Breast epithelium (tissue), 4 donors: ENCODE measurements around the gene MTG1. TPM values are rescaled to one million over a fixed set of nuclear protein-coding genes. Genes with fewer than 3 reads are reported as not detected.

ENCODE experiments used
- DNase-seq, 2 donors: peaks; one replicate each; pipeline ENCODE4 v3.0.0-alpha.2; 2019; ENCODE audit warnings: low spot score in 2 of 2
- H3K27ac ChIP-seq, 2 donors: fragments of 200-600 bp; sonication (generic) in 1 of 2; one replicate each; pipeline ENCODE4 v1.5.1; 2016 to 2019; ENCODE audit warnings: mild to moderate bottlenecking in 1 of 2
- H3K27me3 ChIP-seq, 2 donors: fragments of 200-600 bp; sonication (generic) in 1 of 2; one replicate each; pipeline versions ENCODE4 v1.5.1 to v1.6.0; 2017 to 2019; ENCODE audit warnings: control low read depth in 1 of 2, mild to moderate bottlenecking in 1 of 2
- H3K36me3 ChIP-seq: fragments of 200-600 bp; one replicate; pipeline ENCODE4 v1.5.1; 2019
- H3K4me1 ChIP-seq, 2 donors: fragments of 200-600 bp; sonication (generic); one replicate each; pipeline ENCODE4 v1.5.1; 2016 to 2019; ENCODE audit warnings: control low read depth in 1 of 2
- H3K4me3 ChIP-seq, 3 donors: fragments of 200-600 bp; sonication (generic); 1 replicate in 2 of 3; 2 replicates in 1 of 3; pipeline ENCODE4 v1.5.1; 2016 to 2019; ENCODE audit warnings: mild to moderate bottlenecking in 3 of 3, moderate library complexity in 2 of 3
- H3K9me3 ChIP-seq, 2 donors: fragments of 200-600 bp; sonication (generic) in 1 of 2; one replicate each; pipeline ENCODE4 v1.5.1; 2016 to 2019; ENCODE audit warnings: control low read depth in 1 of 2
- POLR2A ChIP-seq: fragments of 450-650 bp; IDR thresholded peaks from one replicate; pipeline ENCODE4 v1.6.1; 2016; ENCODE audit warnings: antibody characterized with exemption, mild to moderate bottlenecking, moderate library complexity
- POLR2AphosphoS5 ChIP-seq, 3 donors: sonication (generic); formaldehyde crosslinking; IDR thresholded peaks; one replicate each; pipeline ENCODE4 v1.6.1; 2017; ENCODE audit warnings: antibody characterized with exemption in 3 of 3
- intact Hi-C: fragments of 100-400 bp; cut with DNase I; formaldehyde crosslinking; loops from one replicate; pipeline ENCODE4 v1.15.1; 2023; ENCODE audit warnings: low total_unique reads
- total RNA-seq, 3 donors: library from RNA; depleted of rRNA; stranded (reverse); fragments of >200 nt; gene quantifications; one replicate each; pipeline ENCODE4 v1.1.0, GENCODE V29; 2016
- TF ChIP-seq, protein P1 (sequence below), 3 donors: fragments of 450-650 bp; IDR thresholded peaks; one replicate each; pipeline ENCODE4 v1.5.1; 2016 to 2017; ENCODE audit warnings: antibody characterized with exemption in 3 of 3, mild to moderate bottlenecking in 3 of 3, moderate library complexity in 3 of 3

MTG1 gene
- total RNA-seq, 3 donors from 2014 or later: 22.9 to 56.4 (median 37.0) TPM

DNA sequence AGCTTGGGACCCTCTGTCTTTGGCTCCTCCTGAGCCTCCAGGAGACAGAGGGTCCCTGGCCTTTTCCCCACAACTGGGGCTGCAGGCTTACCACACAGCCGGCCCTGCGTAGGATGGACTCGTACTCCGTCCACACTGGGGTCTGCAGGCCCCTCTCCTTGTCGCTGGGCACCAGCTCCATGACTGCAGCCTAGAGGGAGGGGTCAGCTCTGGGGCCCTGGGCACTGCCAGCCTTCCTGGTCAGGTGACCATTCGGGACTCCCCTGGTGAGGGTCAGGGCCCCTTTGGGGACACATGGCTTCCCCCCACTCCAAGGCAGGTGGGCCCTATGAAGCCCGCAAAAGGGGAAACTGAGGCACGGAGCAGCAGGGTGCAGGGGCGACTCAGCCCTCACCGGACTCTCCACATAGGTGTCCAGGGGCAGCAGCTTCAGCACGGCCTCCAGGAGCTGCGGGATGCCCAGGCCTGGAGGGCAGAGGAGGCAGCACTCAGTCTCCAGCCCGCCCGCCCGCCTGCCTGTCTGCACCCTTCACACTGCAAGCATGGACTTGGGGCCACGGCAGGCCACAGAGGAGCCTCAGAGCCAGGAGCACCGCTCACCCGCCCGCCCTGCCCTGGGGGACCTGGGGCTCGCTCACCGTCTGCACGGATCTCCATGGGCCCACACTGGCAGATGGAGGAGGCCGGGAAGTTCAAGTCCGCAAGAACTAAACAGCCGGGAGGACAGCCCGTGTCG is 37.2 kb upstream of the MTG1 start:
- Histone ChIP-seq H3K36me3 (no peaks in the 10 kb centered on the region), H3K27me3 (no peaks in the 10 kb centered on the region), H3K27ac (no peak overlapping the region), H3K4me1 (peaks cover 0 to 4% of the 10 kb centered on the region in 2 donors), H3K9me3 (no peaks in the 10 kb centered on the region), H3K4me3 (peak overlapping the region; percentile 67 to 76 (median 72))
- TF ChIP-seq, protein P1, sequence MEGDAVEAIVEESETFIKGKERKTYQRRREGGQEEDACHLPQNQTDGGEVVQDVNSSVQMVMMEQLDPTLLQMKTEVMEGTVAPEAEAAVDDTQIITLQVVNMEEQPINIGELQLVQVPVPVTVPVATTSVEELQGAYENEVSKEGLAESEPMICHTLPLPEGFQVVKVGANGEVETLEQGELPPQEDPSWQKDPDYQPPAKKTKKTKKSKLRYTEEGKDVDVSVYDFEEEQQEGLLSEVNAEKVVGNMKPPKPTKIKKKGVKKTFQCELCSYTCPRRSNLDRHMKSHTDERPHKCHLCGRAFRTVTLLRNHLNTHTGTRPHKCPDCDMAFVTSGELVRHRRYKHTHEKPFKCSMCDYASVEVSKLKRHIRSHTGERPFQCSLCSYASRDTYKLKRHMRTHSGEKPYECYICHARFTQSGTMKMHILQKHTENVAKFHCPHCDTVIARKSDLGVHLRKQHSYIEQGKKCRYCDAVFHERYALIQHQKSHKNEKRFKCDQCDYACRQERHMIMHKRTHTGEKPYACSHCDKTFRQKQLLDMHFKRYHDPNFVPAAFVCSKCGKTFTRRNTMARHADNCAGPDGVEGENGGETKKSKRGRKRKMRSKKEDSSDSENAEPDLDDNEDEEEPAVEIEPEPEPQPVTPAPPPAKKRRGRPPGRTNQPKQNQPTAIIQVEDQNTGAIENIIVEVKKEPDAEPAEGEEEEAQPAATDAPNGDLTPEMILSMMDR (IDR thresholded peaks at IDR 0.05): no peak
- TF ChIP-seq POLR2AphosphoS5 (IDR thresholded peaks at IDR 0.05) (no peak), POLR2A (no peak)
- intact Hi-C loops: loop anchor here (2.0 kb wide), 1 partner anchor 22 kb away; the partner anchor contains the start of gene PAOX
- DNase-seq: no peak

DNA sequence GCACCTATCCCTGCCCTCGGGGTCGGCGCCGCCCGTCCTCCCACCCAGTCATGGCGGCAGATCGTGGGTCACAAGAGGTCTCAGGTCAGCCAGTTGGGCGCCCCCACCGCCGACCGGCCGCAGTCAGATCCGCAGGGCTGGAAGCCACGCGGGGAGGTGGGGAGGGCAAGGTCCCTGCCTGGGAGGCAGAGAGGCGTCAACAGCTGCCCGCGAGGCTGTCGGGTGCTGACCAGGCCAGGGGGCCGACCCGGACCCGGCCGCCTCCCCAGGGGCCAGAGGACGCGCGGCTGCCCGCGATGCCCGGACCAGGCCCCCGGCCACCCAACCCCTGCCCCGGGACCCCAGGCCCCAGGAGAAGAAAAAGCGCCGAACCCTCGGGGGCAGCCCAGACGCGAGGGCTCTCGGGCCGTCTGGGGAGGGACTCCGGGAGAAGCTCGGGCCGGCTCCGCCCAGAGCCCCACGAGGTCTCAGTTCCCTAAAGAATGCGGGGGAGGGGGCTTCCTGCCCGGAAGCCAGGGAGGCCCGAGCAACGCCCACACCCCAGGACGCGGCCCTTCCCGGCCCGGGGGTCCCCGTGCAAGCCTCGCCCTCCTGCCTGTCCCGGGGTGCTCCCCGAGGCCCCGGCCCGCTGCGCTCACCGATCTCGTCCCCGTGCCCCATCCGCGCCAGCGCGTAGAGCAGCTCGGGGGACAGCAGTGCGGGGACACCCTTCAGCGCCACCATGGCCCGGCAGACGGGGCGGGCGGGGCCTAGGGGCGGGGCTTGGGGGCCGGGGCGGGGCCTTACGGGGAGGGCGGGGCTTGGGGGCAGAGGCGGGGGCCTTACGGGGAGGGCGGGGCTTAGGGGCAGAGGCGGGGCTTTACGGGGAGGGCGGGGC is 36.4 kb upstream of the MTG1 start, which contains the start of gene FUOM:
Gene FUOM (minus strand): TSS at position 735 of the 877 bp plus-strand sequence. CDS start 12 bp downstream, at position 723.
- DNase-seq: no peak
- intact Hi-C loops: loop anchor here (2.0 kb wide), 1 partner anchor 21 kb away; the partner anchor contains the start of gene PAOX
- Histone ChIP-seq H3K4me3 (peak within 1 kb of the TSS; percentile 67 to 76 (median 72)), H3K27me3 (no peaks in the 10 kb centered on the region), H3K9me3 (no peaks in the 10 kb centered on the region), H3K36me3 (no peaks in the 10 kb centered on the region), H3K27ac (peak within 1 kb of the TSS; percentile 57 to 79), H3K4me1 (peaks cover 0 to 4% of the 10 kb centered on the region in 2 donors)
- TF ChIP-seq POLR2A: no peak
- TF ChIP-seq, protein P1 (IDR thresholded peaks at IDR 0.05): no peak
- TF ChIP-seq POLR2AphosphoS5 (IDR thresholded peaks at IDR 0.05): no peak

DNA sequence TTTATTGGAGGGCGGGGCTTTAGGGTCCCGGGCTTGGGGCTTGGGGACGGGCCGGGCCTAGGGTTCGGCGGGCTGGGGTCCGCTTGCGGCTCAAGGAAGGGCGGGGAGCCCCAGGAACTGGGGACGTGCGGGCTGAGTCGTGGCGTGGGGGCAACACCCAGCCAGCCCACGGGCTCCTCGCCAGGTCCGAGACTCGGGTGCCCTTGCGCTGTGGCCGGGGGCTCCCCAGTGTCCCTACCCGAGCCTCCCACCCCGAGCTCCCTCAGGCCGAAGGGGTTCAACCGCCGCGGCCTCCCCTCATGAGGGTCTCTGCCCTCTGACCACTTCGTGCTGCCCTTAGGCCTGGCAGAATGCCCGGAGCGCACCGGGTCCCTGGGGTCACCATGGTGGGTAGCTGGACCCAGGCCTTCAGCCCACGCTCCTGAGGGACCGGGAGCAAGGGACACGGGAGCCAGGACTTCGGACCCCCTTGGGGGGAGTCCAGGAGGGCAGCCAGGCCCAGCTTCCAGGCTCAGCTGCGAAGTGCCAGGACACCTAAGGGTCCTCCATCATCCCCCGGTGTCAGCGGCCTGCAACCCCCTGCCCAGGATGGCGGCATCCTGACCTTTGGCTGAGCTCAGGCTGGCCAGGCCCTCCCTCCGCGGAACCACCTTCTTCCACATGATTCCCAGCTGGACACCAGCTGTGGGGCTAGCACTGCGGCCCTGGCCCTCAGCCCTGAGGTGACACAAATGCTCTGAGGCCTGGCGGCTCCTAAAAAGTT is 35.6 kb upstream of the MTG1 start:
- no peaks in the 10 kb centered on the region for H3K27me3 ChIP-seq
- no peak for DNase-seq
- intact Hi-C loops: no loop called here
- H3K27ac ChIP-seq: peak overlapping the region; percentile 17 to 79
- no peaks in the 10 kb centered on the region for H3K9me3 ChIP-seq
- TF ChIP-seq, protein P1 (IDR thresholded peaks at IDR 0.05): no peak
- no peak for TF ChIP-seq POLR2A
- no peak for TF ChIP-seq POLR2AphosphoS5 (IDR thresholded peaks at IDR 0.05)
- H3K36me3 ChIP-seq: no peaks in the 10 kb centered on the region
- H3K4me3 ChIP-seq: peak overlapping the region; percentile 67 to 76 (median 72)
- peaks cover 0 to 4% of the 10 kb centered on the region in 2 donors for H3K4me1 ChIP-seq

DNA sequence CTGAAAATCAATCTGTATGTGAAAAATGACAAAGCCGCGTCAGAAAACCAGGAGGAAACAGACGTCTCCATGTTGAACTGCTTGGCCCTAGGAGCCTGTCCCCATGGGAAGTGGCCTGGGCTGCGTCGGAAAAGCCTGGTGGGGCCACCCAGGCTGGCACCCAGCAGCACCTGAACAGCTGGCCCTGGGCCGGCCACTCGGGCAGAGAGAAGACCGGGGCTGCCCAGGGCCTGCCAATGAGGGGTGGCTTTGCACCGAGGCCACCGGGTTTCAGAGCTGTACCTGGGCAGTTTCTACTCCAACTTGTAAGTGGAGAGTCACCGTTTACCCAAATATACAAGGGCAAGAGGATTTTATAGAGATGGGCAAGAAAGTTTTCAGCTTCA is 35.0 kb upstream of the MTG1 start:
- no peaks in the 10 kb centered on the region for H3K9me3 ChIP-seq
- TF ChIP-seq POLR2A: no peak
- TF ChIP-seq POLR2AphosphoS5 (IDR thresholded peaks at IDR 0.05): no peak
- TF ChIP-seq, protein P1 (IDR thresholded peaks at IDR 0.05): no peak
- intact Hi-C loops: no loop called here
- H3K4me1 ChIP-seq: peaks cover 0 to 4% of the 10 kb centered on the region in 2 donors
- no peaks in the 10 kb centered on the region for H3K36me3 ChIP-seq
- no peaks in the 10 kb centered on the region for H3K27me3 ChIP-seq
- no peak for DNase-seq
- no peak overlapping the region for H3K4me3 ChIP-seq
- H3K27ac ChIP-seq: peak overlapping the region in 1 of 2 donors; percentile 79
